Mesodermal cell (in vitro differentiated cells): ENCODE measurements around the gene GRIN3B.

Experiments used
- H3K27ac ChIP-seq: 2 replicates; pipeline ENCODE4 v1.7.0; 2013; ENCODE audit warnings: mild to moderate bottlenecking, low read depth, low read length, moderate library complexity; ENCODE audit not compliant: severe bottlenecking
- H3K36me3 ChIP-seq: 2 replicates; pipeline ENCODE4 v1.7.1; 2013; ENCODE audit warnings: mild to moderate bottlenecking, low read length, moderate library complexity; ENCODE audit not compliant: control insufficient read depth, insufficient read depth
- H3K4me1 ChIP-seq: one replicate; pipeline ENCODE4 v1.7.1; 2013; ENCODE audit warnings: mild to moderate bottlenecking, low read length; ENCODE audit not compliant: insufficient read depth, control insufficient read depth, poor library complexity, severe bottlenecking
- H3K4me3 ChIP-seq: 2 replicates; pipeline ENCODE4 v1.7.0; 2013; ENCODE audit warnings: low read length, control low read depth, mild to moderate bottlenecking; ENCODE audit not compliant: insufficient read depth, poor library complexity, severe bottlenecking; ENCODE audit errors: extremely low read depth
- H3K9me3 ChIP-seq: 2 replicates; pipeline ENCODE4 v1.7.1; 2013; ENCODE audit warnings: mild to moderate bottlenecking, low read length, moderate library complexity; ENCODE audit not compliant: control insufficient read depth
- WGBS, 2 experiments: methylation state at CpG; one replicate each; pipeline ENCODE4 v1.1.5; 2013; ENCODE audit warnings: missing lambda C conversion rate in 2 of 2; ENCODE audit not compliant: insufficient coverage in 2 of 2; 5-methylcytosine and 5-hydroxymethylcytosine counted together

Gene GRIN3B

DNA sequence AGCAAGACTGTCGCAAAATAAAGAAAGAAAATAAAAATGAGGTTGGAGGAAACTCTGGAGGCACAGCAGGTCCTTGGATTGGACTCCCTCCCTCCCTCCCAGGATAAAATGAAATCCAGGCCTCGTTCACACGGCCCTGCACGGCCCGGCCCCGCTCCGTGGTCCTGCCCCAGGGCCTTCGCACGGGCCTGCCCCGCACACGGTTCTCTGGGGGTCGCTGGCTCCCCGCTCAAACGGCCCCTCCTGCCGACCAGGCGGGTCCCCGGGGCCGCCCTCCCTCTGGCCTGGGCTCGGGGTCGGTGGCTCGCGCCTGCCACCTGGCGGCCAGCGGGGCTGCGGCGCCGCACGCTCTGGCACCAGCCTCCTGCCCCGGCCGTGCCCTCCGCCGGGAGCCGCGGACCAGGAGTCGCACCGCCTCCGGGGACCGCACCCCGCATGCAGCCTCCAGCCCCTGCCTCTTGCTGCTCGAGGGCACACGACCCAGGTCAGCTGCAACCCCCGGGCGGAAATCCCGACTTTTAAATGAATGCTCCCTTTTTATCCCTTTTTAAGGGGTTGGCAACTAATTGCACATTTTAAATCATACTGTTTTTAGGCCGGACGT is 17.6 kb upstream of the GRIN3B start:
- H3K36me3 ChIP-seq: peaks cover 22% of the 10 kb centered on the region
- no peak overlapping the region for H3K4me3 ChIP-seq
- no peak overlapping the region for H3K27ac ChIP-seq
- H3K9me3 ChIP-seq: no peaks in the 10 kb centered on the region
- 3 to 5% methylated on average over 35 to 42 of the region's 46 CpGs for WGBS, 2 experiments
- H3K4me1 ChIP-seq: peaks cover 15% of the 10 kb centered on the region

DNA sequence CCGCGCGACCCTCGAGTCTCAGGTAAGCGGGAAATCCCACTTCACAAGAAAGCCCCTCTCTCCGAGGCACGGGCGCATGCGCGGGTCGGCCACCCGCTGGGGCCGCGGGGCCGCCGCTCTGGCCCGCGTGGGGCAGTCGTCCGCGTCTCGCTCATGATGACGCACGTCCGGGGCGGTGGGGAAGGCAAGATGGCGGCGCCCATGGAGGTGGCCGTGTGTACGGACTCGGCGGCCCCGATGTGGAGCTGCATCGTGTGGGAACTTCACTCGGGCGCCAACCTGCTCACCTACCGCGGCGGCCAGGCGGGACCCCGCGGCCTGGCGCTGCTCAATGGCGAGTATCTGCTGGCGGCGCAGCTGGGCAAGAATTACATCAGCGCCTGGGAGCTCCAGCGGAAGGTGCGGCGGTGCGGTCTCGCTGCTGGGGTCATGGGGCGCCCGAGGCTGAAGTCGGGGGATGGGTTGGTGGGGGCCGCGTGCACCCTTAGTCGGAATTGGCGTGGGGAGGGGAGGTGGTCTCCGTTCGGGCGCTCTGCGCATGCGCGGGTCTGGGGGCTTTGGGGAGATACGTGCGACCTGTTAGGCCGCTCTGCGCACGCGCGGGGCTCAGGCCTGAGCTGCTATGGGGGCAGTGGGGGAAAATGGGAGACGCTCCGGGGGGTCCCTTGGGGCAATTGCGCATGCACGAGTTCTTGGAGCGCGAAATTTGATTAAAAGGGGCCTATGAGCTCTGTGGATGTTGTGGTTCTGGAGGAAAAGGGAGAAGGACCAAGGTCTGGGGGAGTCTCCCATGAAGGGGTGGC is 15.9 kb upstream of the GRIN3B start, which contains the start of gene WDR18:
Gene WDR18, plus strand, starts transcription at position 181 of the 803 bp plus-strand sequence. Its CDS starts 9 bp downstream, at position 190.
- H3K36me3 ChIP-seq: peaks cover 32% of the 10 kb centered on the region
- peak within 1 kb of the TSS; percentile 87 for H3K27ac ChIP-seq
- 1% methylated on average over 71 to 72 of the region's 78 CpGs for WGBS, 2 experiments
- no peaks in the 10 kb centered on the region for H3K9me3 ChIP-seq
- H3K4me3 ChIP-seq: peak within 1 kb of the TSS; percentile 88
- peaks cover 15% of the 10 kb centered on the region for H3K4me1 ChIP-seq

DNA sequence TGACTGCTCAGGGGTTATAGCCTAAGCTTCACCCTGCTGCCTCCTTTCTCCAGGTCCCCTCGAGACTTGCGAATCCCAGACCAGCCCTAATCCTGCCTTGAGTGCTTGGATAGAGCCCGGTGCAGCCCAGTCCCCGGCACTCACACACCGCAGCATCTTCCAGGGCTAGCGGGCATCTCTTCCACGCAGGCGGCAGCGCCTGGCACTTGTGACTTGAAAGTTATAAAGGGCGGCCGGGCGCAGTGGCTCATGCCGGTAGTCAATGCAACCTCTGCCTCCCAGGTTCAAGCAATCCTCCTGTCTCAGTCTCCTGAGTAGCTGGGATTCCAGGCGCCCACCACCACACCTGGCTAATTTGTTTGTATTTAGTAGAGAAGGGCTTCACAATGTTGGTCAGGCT is 14.1 kb upstream of the GRIN3B start:
- H3K4me3 ChIP-seq: no peak overlapping the region
- peaks cover 48% of the 10 kb centered on the region for H3K36me3 ChIP-seq
- H3K9me3 ChIP-seq: no peaks in the 10 kb centered on the region
- no peak overlapping the region for H3K27ac ChIP-seq
- H3K4me1 ChIP-seq: peaks cover 8% of the 10 kb centered on the region
- WGBS, 2 experiments: 94 to 97% methylated on average over 10 to 14 of the region's 14 CpGs

DNA sequence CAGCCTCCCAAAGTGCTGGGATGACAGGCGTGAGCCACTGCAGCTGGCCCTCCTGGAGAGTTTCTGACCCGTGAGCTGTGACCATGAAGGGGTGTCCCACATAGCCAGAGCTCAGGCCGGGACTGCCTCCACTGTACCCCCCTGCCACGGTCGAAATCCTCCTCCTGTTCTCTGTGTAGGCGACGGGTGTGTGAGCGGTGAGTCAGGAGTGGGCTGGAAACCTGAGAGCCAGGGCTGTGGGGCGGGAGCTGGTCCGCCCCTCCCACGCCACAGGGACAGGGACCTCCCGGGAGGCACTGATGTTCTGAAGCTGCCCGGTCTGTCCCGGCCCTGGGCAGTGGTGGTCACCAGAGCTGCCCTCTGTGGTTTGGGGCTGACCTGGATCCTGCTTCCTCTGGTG is 12.1 kb upstream of the GRIN3B start:
- no peak overlapping the region for H3K4me3 ChIP-seq
- 74% methylated on average over 14 of the region's 14 CpGs for WGBS, 2 experiments
- peaks cover 59% of the 10 kb centered on the region for H3K36me3 ChIP-seq
- no peaks in the 10 kb centered on the region for H3K9me3 ChIP-seq
- H3K4me1 ChIP-seq: peaks cover 5% of the 10 kb centered on the region
- H3K27ac ChIP-seq: no peak overlapping the region

DNA sequence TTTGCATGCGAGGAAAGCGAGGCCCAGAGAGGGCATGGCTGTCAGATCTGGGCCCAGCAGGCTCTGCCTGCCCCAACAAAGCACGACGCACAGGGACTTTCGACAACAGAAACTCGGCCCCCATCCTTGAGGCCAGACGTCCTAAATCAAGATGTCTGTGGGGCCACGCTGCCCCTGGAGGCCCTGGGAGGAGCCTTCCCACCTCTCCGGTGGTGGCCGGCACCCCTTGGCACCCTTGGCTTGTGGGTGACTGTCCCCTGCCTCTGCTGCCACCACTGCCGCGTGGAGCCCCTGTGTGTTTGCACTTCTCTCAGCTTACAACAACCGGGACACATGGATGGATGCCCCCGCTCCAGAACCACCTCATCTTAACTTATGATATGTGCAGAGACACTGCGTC is 11.7 kb upstream of the GRIN3B start:
- Histone ChIP-seq H3K4me3 (no peak overlapping the region), H3K9me3 (no peaks in the 10 kb centered on the region), H3K27ac (no peak overlapping the region), H3K4me1 (peaks cover 5% of the 10 kb centered on the region), H3K36me3 (peaks cover 59% of the 10 kb centered on the region)
- 90 to 98% methylated on average over 14 to 15 of the region's 15 CpGs for WGBS, 2 experiments

DNA sequence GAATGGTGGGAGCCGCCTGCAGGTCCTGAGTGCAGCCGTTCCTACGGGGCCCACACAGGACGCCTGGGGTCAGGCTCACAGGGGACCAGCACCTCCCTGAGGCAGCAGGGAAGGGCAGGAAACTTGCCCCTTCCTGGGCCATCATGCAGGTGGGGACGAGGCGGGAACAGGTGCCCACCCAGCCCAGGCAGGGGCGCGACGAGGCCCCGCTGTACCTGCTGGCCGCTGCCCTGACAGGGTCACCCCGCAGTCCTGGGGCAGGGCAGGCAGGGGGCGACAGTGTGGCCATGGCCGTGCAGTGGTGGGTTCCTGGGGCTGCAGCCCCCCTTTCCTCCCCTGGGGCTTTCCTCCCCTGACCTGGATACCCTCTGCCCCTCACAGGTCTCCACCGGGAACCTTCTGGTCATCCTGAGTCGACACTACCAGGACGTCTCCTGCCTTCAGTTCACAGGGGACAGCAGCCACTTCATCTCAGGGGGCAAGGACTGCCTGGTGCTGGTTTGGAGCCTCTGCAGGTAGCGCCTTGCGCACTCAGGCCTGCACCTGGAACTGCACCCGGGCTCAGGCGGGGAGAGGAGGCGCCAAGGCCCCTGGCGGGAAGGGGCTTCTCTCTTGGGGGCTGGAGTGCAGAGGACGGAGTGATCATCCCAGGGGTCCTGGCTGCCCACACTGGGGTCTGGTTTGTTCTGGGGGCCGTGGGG is 10.7 kb upstream of the GRIN3B start:
- H3K36me3 ChIP-seq: peaks cover 67% of the 10 kb centered on the region
- no peak overlapping the region for H3K27ac ChIP-seq
- no peaks in the 10 kb centered on the region for H3K4me1 ChIP-seq
- 92 to 93% methylated on average over 17 to 22 of the region's 25 CpGs for WGBS, 2 experiments
- no peak overlapping the region for H3K4me3 ChIP-seq
- H3K9me3 ChIP-seq: no peaks in the 10 kb centered on the region

DNA sequence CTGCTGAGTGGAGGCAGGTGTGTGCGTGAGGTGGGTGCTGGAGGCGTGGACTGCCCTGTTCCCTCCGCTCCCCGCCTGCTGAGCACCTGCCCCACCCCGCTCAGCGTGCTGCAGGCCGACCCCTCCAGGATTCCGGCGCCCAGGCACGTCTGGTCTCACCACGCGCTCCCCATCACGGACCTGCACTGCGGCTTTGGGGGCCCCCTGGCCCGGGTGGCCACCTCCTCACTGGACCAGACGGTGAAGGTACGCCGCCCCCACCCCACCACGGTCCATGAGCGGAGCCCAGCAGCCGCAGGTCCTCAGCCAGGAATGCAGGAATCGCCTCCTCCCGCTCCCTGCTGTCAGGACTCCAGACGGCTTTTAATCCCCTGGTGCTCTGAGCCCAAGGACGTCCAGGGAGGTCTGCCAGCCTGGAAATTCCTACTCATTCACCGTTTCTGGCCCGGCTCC is 10.1 kb upstream of the GRIN3B start:
- peaks cover 72% of the 10 kb centered on the region for H3K36me3 ChIP-seq
- H3K27ac ChIP-seq: no peak overlapping the region
- H3K4me1 ChIP-seq: no peaks in the 10 kb centered on the region
- H3K9me3 ChIP-seq: no peaks in the 10 kb centered on the region
- 85 to 86% methylated on average over 21 to 24 of the region's 27 CpGs for WGBS, 2 experiments
- H3K4me3 ChIP-seq: no peak overlapping the region

DNA sequence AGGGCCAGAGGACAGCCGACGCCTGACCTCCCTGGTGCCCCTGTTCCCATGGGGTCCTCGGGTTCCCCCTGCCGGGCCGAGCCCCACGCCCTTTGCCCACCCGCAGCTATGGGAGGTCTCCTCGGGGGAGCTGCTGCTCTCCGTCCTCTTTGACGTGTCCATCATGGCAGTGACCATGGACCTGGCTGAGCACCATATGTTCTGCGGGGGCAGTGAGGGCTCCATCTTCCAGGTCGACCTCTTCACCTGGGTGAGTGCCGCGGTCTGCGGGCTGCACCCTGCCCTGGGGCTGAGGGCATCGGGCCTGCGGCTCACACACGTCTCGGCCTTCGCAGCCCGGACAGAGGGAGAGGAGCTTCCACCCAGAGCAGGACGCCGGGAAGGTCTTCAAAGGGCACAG is 9.5 kb upstream of the GRIN3B start:
- Histone ChIP-seq H3K4me3 (no peak overlapping the region), H3K27ac (no peak overlapping the region), H3K4me1 (peaks cover 3% of the 10 kb centered on the region), H3K9me3 (no peaks in the 10 kb centered on the region), H3K36me3 (peaks cover 67% of the 10 kb centered on the region)
- WGBS, 2 experiments: 89 to 94% methylated on average over 22 to 23 of the region's 23 CpGs

DNA sequence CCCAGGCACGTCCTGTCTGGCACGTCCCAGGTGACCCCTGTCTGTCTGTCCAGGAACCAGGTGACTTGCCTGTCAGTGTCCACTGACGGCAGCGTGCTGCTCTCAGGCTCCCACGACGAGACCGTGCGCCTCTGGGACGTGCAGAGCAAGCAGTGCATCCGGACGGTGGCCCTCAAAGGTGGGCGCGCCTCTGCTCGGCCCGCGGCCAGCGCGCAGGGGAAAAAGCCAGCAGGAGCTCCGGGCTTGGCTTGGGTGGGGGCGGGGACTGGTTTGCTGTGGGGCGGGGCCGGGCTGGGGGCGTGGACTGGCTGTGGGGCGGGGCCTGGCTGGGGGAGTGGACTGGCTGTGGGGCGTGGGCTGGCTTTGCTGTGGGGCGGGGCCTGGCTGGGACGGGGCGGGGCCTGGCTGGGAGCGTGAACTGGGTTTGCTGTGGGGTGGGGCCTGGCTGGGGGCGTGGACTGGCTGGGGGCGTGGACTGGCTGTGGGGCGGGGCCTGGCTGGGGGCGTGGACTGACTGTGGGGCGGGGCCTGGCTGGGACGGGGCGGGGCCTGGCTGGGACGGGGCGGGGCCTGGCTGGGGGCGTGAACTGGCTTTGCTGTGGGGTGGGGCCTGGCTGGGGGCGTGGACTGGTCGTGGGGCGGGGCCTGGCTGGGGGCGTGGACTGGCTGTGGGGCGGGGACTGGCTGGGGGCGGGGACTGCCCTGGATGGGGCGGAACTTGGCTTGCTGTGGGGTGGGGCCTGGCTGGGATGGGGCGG is 8.9 kb upstream of the GRIN3B start:
- peaks cover 61% of the 10 kb centered on the region for H3K36me3 ChIP-seq
- H3K9me3 ChIP-seq: no peaks in the 10 kb centered on the region
- peaks cover 3% of the 10 kb centered on the region for H3K4me1 ChIP-seq
- WGBS, 2 experiments: 85 to 90% methylated on average over 14 to 19 of the region's 47 CpGs
- H3K4me3 ChIP-seq: no peak overlapping the region
- no peak overlapping the region for H3K27ac ChIP-seq

DNA sequence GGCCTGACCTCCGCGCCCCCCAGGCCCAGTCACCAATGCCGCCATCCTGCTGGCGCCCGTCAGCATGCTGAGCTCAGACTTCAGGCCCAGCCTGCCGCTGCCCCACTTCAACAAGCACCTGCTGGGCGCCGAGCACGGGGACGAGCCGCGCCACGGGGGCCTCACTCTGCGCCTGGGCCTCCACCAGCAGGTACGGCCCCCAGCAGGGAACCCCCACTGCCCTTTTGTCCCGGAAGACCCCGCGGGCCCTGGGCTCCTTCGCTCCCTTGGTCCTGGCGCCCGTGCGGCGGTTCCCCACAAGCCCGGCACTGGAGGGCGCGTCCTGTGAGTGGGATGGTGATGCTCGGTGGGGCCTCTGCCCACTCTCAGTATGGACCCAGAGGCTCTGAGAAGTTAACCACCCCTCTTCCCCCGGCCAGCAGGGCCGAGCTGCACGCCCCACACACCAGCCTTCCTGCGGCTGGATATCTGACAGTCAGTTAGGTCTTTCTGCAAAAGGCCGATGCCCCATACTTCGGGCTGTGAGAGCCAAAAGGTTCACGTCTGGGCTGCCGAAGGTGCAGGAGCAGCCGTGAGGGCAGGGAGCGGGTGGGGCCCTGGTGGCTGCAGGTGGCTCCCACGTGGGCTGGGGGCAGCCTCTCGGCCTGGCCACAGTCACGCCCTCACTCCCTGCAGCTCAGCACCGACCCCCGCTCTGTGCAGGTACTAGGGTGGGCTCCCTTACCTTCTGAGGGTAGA is 8.1 kb upstream of the GRIN3B start:
- H3K9me3 ChIP-seq: no peaks in the 10 kb centered on the region
- H3K27ac ChIP-seq: no peak overlapping the region
- WGBS, 2 experiments: 95 to 98% methylated on average over 34 to 40 of the region's 42 CpGs
- peaks cover 3% of the 10 kb centered on the region for H3K4me1 ChIP-seq
- H3K4me3 ChIP-seq: no peak overlapping the region
- H3K36me3 ChIP-seq: peaks cover 53% of the 10 kb centered on the region
